ENCODE measurements around the gene COMMD2.

Gene COMMD2

GRCh38 chr3:149752051-149752787 lies at the start of gene COMMD2:
Gene COMMD2, minus strand, starts transcription at chr3:149752489. Its CDS starts 45 bp downstream, at chr3:149752444.
- DNase-seq (ENCODE audit: low spot score), result peak; percentile 81
- TF ChIP-seq CTCF (IDR thresholded peaks at IDR 0.05; ENCODE audit: extremely low read depth, missing control alignments), result peak; percentile 20

GRCh38 chr3:149801639-149802038 lies 49.4 kb upstream of the COMMD2 start:
- no peak for DNase-seq (ENCODE audit: low spot score)
- TF ChIP-seq CTCF (IDR thresholded peaks at IDR 0.05; ENCODE audit: extremely low read depth, missing control alignments), result no peak

- DNase-seq (ENCODE audit: low spot score), result no peak
- TF ChIP-seq CTCF (IDR thresholded peaks at IDR 0.05; ENCODE audit: extremely low read depth, missing control alignments), result no peak
Measured at GRCh38 chr3:149801195-149801594, 48.9 kb upstream of the COMMD2 start.

GRCh38 chr3:149800693-149801092 lies 48.4 kb upstream of the COMMD2 start:
- TF ChIP-seq CTCF (IDR thresholded peaks at IDR 0.05; ENCODE audit: extremely low read depth, missing control alignments), result no peak
- no peak for DNase-seq (ENCODE audit: low spot score)

GRCh38 chr3:149796026-149796425 lies 43.7 kb upstream of the COMMD2 start:
- no peak for TF ChIP-seq CTCF (IDR thresholded peaks at IDR 0.05; ENCODE audit: extremely low read depth, missing control alignments)

GRCh38 chr3:149792452-149793270 lies 40.4 kb upstream of the COMMD2 start, which contains the start of gene ANKUB1:
Gene ANKUB1, minus strand, starts transcription at chr3:149792554. Its CDS starts 188 bp downstream, at chr3:149792366.
- no peak for TF ChIP-seq CTCF (IDR thresholded peaks at IDR 0.05; ENCODE audit: extremely low read depth, missing control alignments)
- DNase-seq (ENCODE audit: low spot score), result no peak

More at GRCh38 chr3:149796026-149796425, 43.7 kb upstream of the COMMD2 start:
- no peak for DNase-seq (ENCODE audit: low spot score)

- TF ChIP-seq CTCF (IDR thresholded peaks at IDR 0.05; ENCODE audit: extremely low read depth, missing control alignments), result no peak
- no peak for DNase-seq (ENCODE audit: low spot score)
Measured at GRCh38 chr3:149790698-149791097, 38.4 kb upstream of the COMMD2 start.
